ENCODE measurements around the gene SYTL1.

SYTL1 gene

GRCh38 chr1:27358038-27358927 lies 16.5 kb downstream of the SYTL1 start:
- H3K4me3 ChIP-seq (ENCODE audit: low read depth in 1 of 2, low read length in 2 of 2) = no peak overlapping the region
- peaks cover 0 to 15% of the 10 kb centered on the region in 2 donors for H3K4me1 ChIP-seq (ENCODE audit: control insufficient read depth in 1 of 2, insufficient read depth in 2 of 2, low read length in 2 of 2)
- no peaks in the 10 kb centered on the region for H3K9me3 ChIP-seq (ENCODE audit: control insufficient read depth in 1 of 2, low read length in 2 of 2)
- peaks cover 33 to 81% of the 10 kb centered on the region in 2 donors for H3K36me3 ChIP-seq (ENCODE audit: control insufficient read depth in 1 of 2, insufficient read depth in 2 of 2, low read length in 2 of 2)
- H3K27ac ChIP-seq (ENCODE audit: low read length) = no peak overlapping the region
- no peaks in the 10 kb centered on the region for H3K27me3 ChIP-seq (ENCODE audit: low read depth, low read length)

GRCh38 chr1:27358928-27359313 lies 17.1 kb downstream of the SYTL1 start:
- Histone ChIP-seq H3K4me3 (ENCODE audit: low read depth in 1 of 2, low read length in 2 of 2) (no peak overlapping the region), H3K27me3 (ENCODE audit: low read depth, low read length) (no peaks in the 10 kb centered on the region), H3K4me1 (ENCODE audit: control insufficient read depth in 1 of 2, insufficient read depth in 2 of 2, low read length in 2 of 2) (peaks cover 0 to 15% of the 10 kb centered on the region in 2 donors), H3K36me3 (ENCODE audit: control insufficient read depth in 1 of 2, insufficient read depth in 2 of 2, low read length in 2 of 2) (peaks cover 33 to 81% of the 10 kb centered on the region in 2 donors), H3K27ac (ENCODE audit: low read length) (no peak overlapping the region), H3K9me3 (ENCODE audit: control insufficient read depth in 1 of 2, low read length in 2 of 2) (no peaks in the 10 kb centered on the region)

- no peaks in the 10 kb centered on the region for H3K27me3 ChIP-seq (ENCODE audit: low read depth, low read length)
- peaks cover 33 to 80% of the 10 kb centered on the region in 2 donors for H3K36me3 ChIP-seq (ENCODE audit: control insufficient read depth in 1 of 2, insufficient read depth in 2 of 2, low read length in 2 of 2)
- peaks cover 3 to 24% of the 10 kb centered on the region in 2 donors for H3K4me1 ChIP-seq (ENCODE audit: control insufficient read depth in 1 of 2, insufficient read depth in 2 of 2, low read length in 2 of 2)
- no peak overlapping the region for H3K27ac ChIP-seq (ENCODE audit: low read length)
- H3K9me3 ChIP-seq (ENCODE audit: control insufficient read depth in 1 of 2, low read length in 2 of 2) = no peaks in the 10 kb centered on the region
- H3K4me3 ChIP-seq (ENCODE audit: low read depth in 1 of 2, low read length in 2 of 2) = no peak overlapping the region
Measured at GRCh38 chr1:27359822-27360158, 18.0 kb downstream of the SYTL1 start.

GRCh38 chr1:27360159-27361043 lies 18.6 kb downstream of the SYTL1 start:
- Histone ChIP-seq H3K4me1 (ENCODE audit: control insufficient read depth in 1 of 2, insufficient read depth in 2 of 2, low read length in 2 of 2) (peaks cover 8 to 29% of the 10 kb centered on the region in 2 donors), H3K36me3 (ENCODE audit: control insufficient read depth in 1 of 2, insufficient read depth in 2 of 2, low read length in 2 of 2) (peaks cover 30 to 78% of the 10 kb centered on the region in 2 donors), H3K9me3 (ENCODE audit: control insufficient read depth in 1 of 2, low read length in 2 of 2) (no peaks in the 10 kb centered on the region), H3K4me3 (ENCODE audit: low read depth in 1 of 2, low read length in 2 of 2) (peak overlapping the region in 1 of 2 donors; percentile 52), H3K27ac (ENCODE audit: low read length) (no peak overlapping the region), H3K27me3 (ENCODE audit: low read depth, low read length) (no peaks in the 10 kb centered on the region)

- Histone ChIP-seq H3K27ac (ENCODE audit: low read length) (no peak overlapping the region), H3K4me3 (ENCODE audit: low read depth in 1 of 2, low read length in 2 of 2) (no peak overlapping the region), H3K36me3 (ENCODE audit: control insufficient read depth in 1 of 2, insufficient read depth in 2 of 2, low read length in 2 of 2) (peaks cover 24 to 72% of the 10 kb centered on the region in 2 donors), H3K9me3 (ENCODE audit: control insufficient read depth in 1 of 2, low read length in 2 of 2) (no peaks in the 10 kb centered on the region), H3K27me3 (ENCODE audit: low read depth, low read length) (no peaks in the 10 kb centered on the region), H3K4me1 (ENCODE audit: control insufficient read depth in 1 of 2, insufficient read depth in 2 of 2, low read length in 2 of 2) (peaks cover 8 to 29% of the 10 kb centered on the region in 2 donors)
Measured at GRCh38 chr1:27361044-27361402, 19.2 kb downstream of the SYTL1 start.

- Histone ChIP-seq H3K36me3 (ENCODE audit: control insufficient read depth in 1 of 2, insufficient read depth in 2 of 2, low read length in 2 of 2) (peaks cover 21 to 67% of the 10 kb centered on the region in 2 donors), H3K27me3 (ENCODE audit: low read depth, low read length) (no peaks in the 10 kb centered on the region), H3K27ac (ENCODE audit: low read length) (no peak overlapping the region), H3K9me3 (ENCODE audit: control insufficient read depth in 1 of 2, low read length in 2 of 2) (no peaks in the 10 kb centered on the region), H3K4me1 (ENCODE audit: control insufficient read depth in 1 of 2, insufficient read depth in 2 of 2, low read length in 2 of 2) (peaks cover 8 to 29% of the 10 kb centered on the region in 2 donors), H3K4me3 (ENCODE audit: low read depth in 1 of 2, low read length in 2 of 2) (no peak overlapping the region)
Measured at GRCh38 chr1:27361553-27361952, 19.7 kb downstream of the SYTL1 start.

- Histone ChIP-seq H3K27me3 (ENCODE audit: low read depth, low read length) (no peaks in the 10 kb centered on the region), H3K4me1 (ENCODE audit: control insufficient read depth in 1 of 2, insufficient read depth in 2 of 2, low read length in 2 of 2) (peaks cover 16 to 29% of the 10 kb centered on the region in 2 donors), H3K27ac (ENCODE audit: low read length) (no peak overlapping the region), H3K4me3 (ENCODE audit: low read depth in 1 of 2, low read length in 2 of 2) (peak overlapping the region in 1 of 2 donors; percentile 72), H3K36me3 (ENCODE audit: control insufficient read depth in 1 of 2, insufficient read depth in 2 of 2, low read length in 2 of 2) (peaks cover 21 to 44% of the 10 kb centered on the region in 2 donors), H3K9me3 (ENCODE audit: control insufficient read depth in 1 of 2, low read length in 2 of 2) (no peaks in the 10 kb centered on the region)
Measured at GRCh38 chr1:27363766-27364695, 22.2 kb downstream of the SYTL1 start.

GRCh38 chr1:27364696-27365371 lies 23.0 kb downstream of the SYTL1 start:
- Histone ChIP-seq H3K36me3 (ENCODE audit: control insufficient read depth in 1 of 2, insufficient read depth in 2 of 2, low read length in 2 of 2) (peaks cover 17 to 37% of the 10 kb centered on the region in 2 donors), H3K4me1 (ENCODE audit: control insufficient read depth in 1 of 2, insufficient read depth in 2 of 2, low read length in 2 of 2) (peaks cover 16 to 29% of the 10 kb centered on the region in 2 donors), H3K4me3 (ENCODE audit: low read depth in 1 of 2, low read length in 2 of 2) (peak overlapping the region; percentile 66 to 72), H3K9me3 (ENCODE audit: control insufficient read depth in 1 of 2, low read length in 2 of 2) (no peaks in the 10 kb centered on the region), H3K27me3 (ENCODE audit: low read depth, low read length) (no peaks in the 10 kb centered on the region), H3K27ac (ENCODE audit: low read length) (peak overlapping the region; percentile 76)

GRCh38 chr1:27365372-27366112 lies 23.7 kb downstream of the SYTL1 start:
- peaks cover 16 to 29% of the 10 kb centered on the region in 2 donors for H3K4me1 ChIP-seq (ENCODE audit: control insufficient read depth in 1 of 2, insufficient read depth in 2 of 2, low read length in 2 of 2)
- H3K36me3 ChIP-seq (ENCODE audit: control insufficient read depth in 1 of 2, insufficient read depth in 2 of 2, low read length in 2 of 2) = peaks cover 17 to 37% of the 10 kb centered on the region in 2 donors
- no peaks in the 10 kb centered on the region for H3K9me3 ChIP-seq (ENCODE audit: control insufficient read depth in 1 of 2, low read length in 2 of 2)
- H3K27me3 ChIP-seq (ENCODE audit: low read depth, low read length) = no peaks in the 10 kb centered on the region
- H3K27ac ChIP-seq (ENCODE audit: low read length) = peak overlapping the region; percentile 76
- H3K4me3 ChIP-seq (ENCODE audit: low read depth in 1 of 2, low read length in 2 of 2) = peak overlapping the region; percentile 66 to 72

- Histone ChIP-seq H3K27me3 (ENCODE audit: low read depth, low read length) (no peaks in the 10 kb centered on the region), H3K4me3 (ENCODE audit: low read depth in 1 of 2, low read length in 2 of 2) (peak overlapping the region; percentile 56 to 72), H3K27ac (ENCODE audit: low read length) (peak overlapping the region; percentile 76), H3K9me3 (ENCODE audit: control insufficient read depth in 1 of 2, low read length in 2 of 2) (no peaks in the 10 kb centered on the region), H3K36me3 (ENCODE audit: control insufficient read depth in 1 of 2, insufficient read depth in 2 of 2, low read length in 2 of 2) (peaks cover 15 to 32% of the 10 kb centered on the region in 2 donors), H3K4me1 (ENCODE audit: control insufficient read depth in 1 of 2, insufficient read depth in 2 of 2, low read length in 2 of 2) (peaks cover 16 to 24% of the 10 kb centered on the region in 2 donors)
Measured at GRCh38 chr1:27366113-27366410, 24.2 kb downstream of the SYTL1 start.

Measured in muscle layer of duodenum (tissue), 2 donors.